RPMI7951 (cell line): Measurements from ENCODE around the gene RTN4R. TPM values are rescaled to one million over a fixed set of nuclear protein-coding genes. Genes with fewer than 3 reads are reported as not detected.

Experiments used
- DNase-seq: peaks from one replicate; pipeline ENCODE4 v3.0.0-alpha.2; 2012; ENCODE audit warnings: low read depth
- total RNA-seq: library from RNA; depleted of rRNA; stranded (reverse); fragments of >200 nt; shearing (Covaris generic); gene quantifications from 2 replicates; pipeline ENCODE4 v1.2.3, GENCODE V29; 2014; rRNA removed

The RTN4R gene
- total RNA-seq, 1 experiment from 2014 or later = 0.12 TPM

- DNase-seq = no peak
These were observed 66.2 kb downstream of the RTN4R start for GRCh38 chr22:20201837-20202392.

- DNase-seq = no peak
These were observed 68.2 kb downstream of the RTN4R start for GRCh38 chr22:20199906-20200305.

DNA sequence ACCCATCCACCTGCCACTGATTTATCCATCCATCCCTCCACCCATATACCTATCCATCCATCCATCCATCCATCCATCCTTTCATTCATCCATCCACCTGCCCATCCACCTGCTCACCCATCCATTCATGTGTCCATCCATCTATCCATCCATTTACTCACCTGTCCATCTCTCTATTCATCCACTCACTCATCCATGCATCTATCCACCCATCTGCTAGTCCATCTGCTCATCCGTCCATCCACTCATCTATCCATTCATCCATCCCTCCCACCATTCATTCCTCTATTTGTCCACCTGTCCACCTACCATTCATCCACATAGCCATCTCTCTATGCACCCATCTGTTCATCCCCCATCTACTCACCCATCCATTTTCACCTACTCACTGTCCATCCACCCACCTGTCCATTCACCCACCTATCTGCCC is 68.7 kb downstream of the RTN4R start:
- no peak for DNase-seq

GRCh38 chr22:20198557-20199319 is 69.4 kb downstream of the RTN4R start:
- DNase-seq = no peak

- no peak for DNase-seq
These were observed 70.6 kb downstream of the RTN4R start for GRCh38 chr22:20197407-20198030.

GRCh38 chr22:20196094-20196842 is 71.8 kb downstream of the RTN4R start:
- DNase-seq = no peak

DNA sequence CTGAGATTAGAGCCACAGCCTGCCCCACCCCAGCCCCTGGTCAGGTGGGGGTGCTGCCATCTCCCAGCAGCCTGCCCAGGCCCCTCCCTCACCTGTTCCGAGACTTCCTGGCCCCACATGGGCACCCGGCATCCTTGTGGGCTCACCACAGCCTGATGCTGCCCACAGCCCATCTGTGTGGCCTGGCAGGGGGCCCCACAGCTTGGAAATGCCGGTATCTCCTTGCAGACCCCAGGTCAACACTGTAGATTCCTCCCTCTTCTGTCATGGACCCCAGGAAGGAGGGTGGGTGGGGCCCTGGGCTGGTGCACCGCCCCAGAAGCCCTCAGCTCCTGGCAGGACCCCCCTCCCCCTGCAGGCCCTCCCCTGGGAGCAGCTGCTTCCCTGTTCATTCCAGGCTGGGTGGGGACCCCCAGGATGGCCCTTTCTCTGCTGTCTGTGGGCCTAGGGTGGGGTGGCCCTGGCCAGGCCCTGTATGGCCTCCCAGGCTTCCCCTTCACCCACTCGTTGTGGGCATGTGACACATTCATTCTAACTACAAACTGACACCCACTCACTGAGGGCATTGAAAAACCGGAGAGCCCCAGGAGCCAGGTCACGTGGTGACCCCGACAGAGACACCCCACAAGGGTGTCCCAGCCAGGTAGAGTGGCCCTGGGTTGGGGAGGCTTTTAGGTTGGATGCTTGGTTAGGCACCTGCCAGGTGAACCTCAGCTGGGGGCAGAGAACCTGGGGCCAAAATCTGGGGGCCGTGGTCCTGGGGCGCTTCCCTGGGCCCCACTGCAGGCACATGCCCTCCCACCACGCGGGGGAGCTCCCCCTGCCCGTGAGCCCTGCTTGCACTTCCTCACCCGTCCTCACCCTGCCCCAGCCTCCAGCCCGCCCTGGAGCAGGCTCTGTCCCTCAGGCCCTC is 73.2 kb downstream of the RTN4R start:
- DNase-seq = no peak

DNA sequence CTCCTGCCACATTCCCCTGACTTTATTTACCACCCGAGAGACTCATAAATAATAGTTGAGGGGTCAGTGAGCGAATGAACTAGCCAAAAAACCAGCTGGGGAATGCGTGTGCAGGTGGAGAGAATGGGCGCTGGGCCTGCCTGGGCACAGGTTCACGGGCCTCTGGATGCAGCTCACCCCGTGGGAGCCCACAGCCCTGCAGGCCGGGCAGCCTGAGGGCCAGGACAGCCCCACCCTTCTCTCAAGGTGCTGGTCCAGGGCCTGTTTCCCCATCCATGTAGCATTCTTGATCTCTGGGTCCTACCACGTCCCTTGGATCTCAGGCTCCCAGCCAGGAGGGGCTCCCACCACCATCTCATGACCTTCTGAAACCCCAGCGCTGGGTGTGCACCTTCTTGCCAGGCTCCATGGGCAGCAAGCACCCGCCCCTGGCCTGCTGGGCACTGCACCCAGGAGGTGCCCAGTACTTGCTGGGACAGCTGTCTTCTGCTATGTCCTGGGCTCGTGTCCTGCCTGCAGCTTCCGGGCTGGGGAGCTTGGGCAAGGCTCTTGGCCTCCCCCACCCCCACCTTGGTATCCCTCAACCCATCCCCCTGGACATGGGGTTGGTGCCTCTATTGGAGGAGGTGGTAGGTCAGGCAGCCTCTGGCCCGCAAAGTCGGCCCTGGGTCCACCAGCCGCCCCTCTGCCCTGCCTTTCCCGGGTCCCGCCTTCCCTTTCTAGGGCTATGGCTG is 74.2 kb downstream of the RTN4R start:
- no peak for DNase-seq

- DNase-seq = no peak
These were observed 75.0 kb downstream of the RTN4R start for GRCh38 chr22:20192972-20193760.

DNA sequence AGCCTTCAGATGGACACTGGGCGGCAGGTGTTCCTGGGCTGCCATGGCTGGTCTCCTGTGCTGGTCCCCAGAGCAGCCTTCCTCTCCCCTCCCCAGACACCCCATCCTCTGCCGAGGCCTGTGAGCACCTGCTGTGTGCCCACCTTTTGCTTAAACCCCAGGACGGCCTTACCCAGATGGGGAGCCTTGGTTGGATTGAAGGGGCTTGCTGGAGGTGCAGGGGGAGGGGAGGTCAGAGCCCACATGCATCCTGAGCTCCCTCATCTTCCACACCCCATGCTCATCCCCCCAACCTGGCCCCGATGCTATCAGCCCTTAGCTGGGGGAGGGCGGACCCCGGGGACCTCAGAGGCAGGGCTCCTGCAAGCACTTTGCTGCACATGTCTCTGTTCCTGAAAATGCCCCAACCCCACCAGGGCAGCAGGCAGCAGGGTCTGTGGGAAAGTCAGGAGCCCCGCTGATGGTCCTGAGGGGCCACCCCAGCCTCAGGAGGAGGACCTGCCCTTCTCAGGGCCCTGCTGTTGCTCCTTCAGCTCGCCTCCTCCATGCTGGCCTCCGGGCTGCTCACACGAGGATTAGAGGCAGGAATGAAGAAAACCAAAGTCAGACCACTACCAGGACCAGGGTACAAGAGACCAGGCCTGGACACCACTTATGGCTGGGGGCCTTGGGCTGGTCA is 75.7 kb downstream of the RTN4R start:
- no peak for DNase-seq

- DNase-seq = no peak
These were observed 76.3 kb downstream of the RTN4R start for GRCh38 chr22:20191803-20192202.

Other genes with a start within 250 kb of the RTN4R start
- 14.9 and 19.3 TPM in 2 replicates for gene TANGO2, start 247.2 kb downstream of the RTN4R start, total RNA-seq
- 9.2 and 9.9 TPM in 2 replicates for gene DGCR8, start 188.1 kb downstream of the RTN4R start, total RNA-seq
- gene RANBP1, start 152.2 kb downstream of the RTN4R start, total RNA-seq = 528 and 684 TPM in 2 replicates
- gene TRMT2A, start 151.1 kb downstream of the RTN4R start, total RNA-seq = 14.7 and 16.2 TPM in 2 replicates
- 3.4 TPM in 2 replicates for gene ZDHHC8, start 136.5 kb downstream of the RTN4R start, total RNA-seq
- gene CCDC188, start 117.3 kb downstream of the RTN4R start, total RNA-seq = 0.68 TPM in 1 of 2 replicates, not detected in the other
- 39.7 and 41.8 TPM in 2 replicates for gene DGCR6L, start 51.7 kb upstream of the RTN4R start, total RNA-seq
- 3.2 and 6.5 TPM in 2 replicates for gene ZNF74, start 125.8 kb upstream of the RTN4R start, total RNA-seq
- 6.0 and 6.1 TPM in 2 replicates for gene SCARF2, start 169.5 kb upstream of the RTN4R start, total RNA-seq
- 7.0 and 7.4 TPM in 2 replicates for gene KLHL22, start 227.5 kb upstream of the RTN4R start, total RNA-seq
- gene MED15, start 239.3 kb upstream of the RTN4R start, total RNA-seq = 19.5 and 26.9 TPM in 2 replicates